ENCODE results near the gene DOHH.

DOHH gene

GRCh38 chr19:3477506-3477905 is 23.0 kb downstream of the DOHH start (continued):
- TF ChIP-seq, protein P1, sequence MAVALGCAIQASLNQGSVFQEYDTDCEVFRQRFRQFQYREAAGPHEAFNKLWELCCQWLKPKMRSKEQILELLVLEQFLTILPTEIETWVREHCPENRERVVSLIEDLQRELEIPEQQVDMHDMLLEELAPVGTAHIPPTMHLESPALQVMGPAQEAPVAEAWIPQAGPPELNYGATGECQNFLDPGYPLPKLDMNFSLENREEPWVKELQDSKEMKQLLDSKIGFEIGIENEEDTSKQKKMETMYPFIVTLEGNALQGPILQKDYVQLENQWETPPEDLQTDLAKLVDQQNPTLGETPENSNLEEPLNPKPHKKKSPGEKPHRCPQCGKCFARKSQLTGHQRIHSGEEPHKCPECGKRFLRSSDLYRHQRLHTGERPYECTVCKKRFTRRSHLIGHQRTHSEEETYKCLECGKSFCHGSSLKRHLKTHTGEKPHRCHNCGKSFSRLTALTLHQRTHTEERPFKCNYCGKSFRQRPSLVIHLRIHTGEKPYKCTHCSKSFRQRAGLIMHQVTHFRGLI (tag by site-specific recombination; IDR thresholded peaks at IDR 0.05): no peak
- TF ChIP-seq ZNF501 (tag by site-specific recombination; IDR thresholded peaks at IDR 0.05): no peak
- no peak for TF ChIP-seq SETDB1 (IDR thresholded peaks at IDR 0.05; ENCODE audit: insufficient read length, low read length)
- TF ChIP-seq EGR2 (tag by site-specific recombination; IDR thresholded peaks at IDR 0.05; ENCODE audit: low read depth): peak; percentile 100
- TF ChIP-seq ZNF571 (tag by site-specific recombination; IDR thresholded peaks at IDR 0.05): no peak
- no peak for TF ChIP-seq YY2 (tag by site-specific recombination; IDR thresholded peaks at IDR 0.05)
- no peak for TF ChIP-seq TCF7L2 (IDR thresholded peaks at IDR 0.05; ENCODE audit: borderline replicate concordance, low read depth, low read length)

DNA sequence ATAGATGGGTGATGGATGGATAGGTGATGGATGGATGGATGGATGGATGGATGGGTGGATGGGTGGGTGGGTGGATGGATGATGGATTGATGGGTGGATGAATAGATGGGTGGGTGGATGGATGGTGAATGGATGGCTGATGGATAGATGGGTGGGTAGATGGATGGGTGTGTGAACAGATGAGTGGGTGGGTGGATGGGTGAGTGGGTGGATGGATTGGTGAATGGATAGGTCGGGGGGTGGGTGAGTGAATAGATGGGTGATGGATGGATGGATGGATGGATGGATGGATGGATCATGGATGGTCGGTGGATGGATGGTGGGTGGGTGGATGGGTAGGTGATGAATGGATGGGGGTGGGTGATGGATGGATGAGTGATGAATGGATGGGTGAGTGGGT is 23.6 kb downstream of the DOHH start:
- H3K9me3 ChIP-seq (ENCODE audit: control insufficient read depth, insufficient read depth, low read depth, low read length): no peaks in the 10 kb centered on the region
- no peak overlapping the region for H3K4me3 ChIP-seq (ENCODE audit: low read depth, low read length)
- H3K36me3 ChIP-seq (ENCODE audit: control insufficient read depth in 2 of 2, insufficient read depth in 1 of 2, low read length in 2 of 2): no peaks in the 10 kb centered on the region
- TF ChIP-seq ZBTB17 (tag by site-specific recombination; IDR thresholded peaks at IDR 0.05) (peak; percentile 95), HOXC10 (CRISPR knock-in tag; IDR thresholded peaks at IDR 0.05) (no peak), ZNF341 (tag by site-specific recombination; IDR thresholded peaks at IDR 0.05; ENCODE audit: low read depth) (no peak), ZNF391 (tag by site-specific recombination; IDR thresholded peaks at IDR 0.05; ENCODE audit: borderline replicate concordance, low read depth) (no peak), ZNF785 (tag by site-specific recombination; IDR thresholded peaks at IDR 0.05) (0 out of 2 replicates have a peak, but pooled peaks have one; percentile 12), ZNF423 (tag by site-specific recombination; IDR thresholded peaks at IDR 0.05) (no peak), ZNF610 (tag by site-specific recombination; IDR thresholded peaks at IDR 0.05; ENCODE audit: borderline replicate concordance) (no peak), ZNF366 (tag by site-specific recombination; conservative IDR thresholded peaks at IDR 0.05) (peak; percentile 92), GLIS1 (tag by site-specific recombination; IDR thresholded peaks at IDR 0.05) (no peak), ZFHX2 (tag by site-specific recombination; conservative IDR thresholded peaks at IDR 0.05) (peak; percentile 96), ZNF707 (tag by site-specific recombination; IDR thresholded peaks at IDR 0.05) (no peak), EGR2 (tag by site-specific recombination; IDR thresholded peaks at IDR 0.05; ENCODE audit: low read depth) (peak; percentile 98), SP2 (tag by site-specific recombination; IDR thresholded peaks at IDR 0.05) (0 out of 2 replicates have a peak, but pooled peaks have one; percentile 10), ZSCAN23 (tag by site-specific recombination; IDR thresholded peaks at IDR 0.05) (no peak), KLF10 (tag by site-specific recombination; IDR thresholded peaks at IDR 0.05) (no peak), ZNF23 (tag by site-specific recombination; IDR thresholded peaks at IDR 0.05; ENCODE audit: borderline replicate concordance) (no peak)
- TF ChIP-seq, protein P2, sequence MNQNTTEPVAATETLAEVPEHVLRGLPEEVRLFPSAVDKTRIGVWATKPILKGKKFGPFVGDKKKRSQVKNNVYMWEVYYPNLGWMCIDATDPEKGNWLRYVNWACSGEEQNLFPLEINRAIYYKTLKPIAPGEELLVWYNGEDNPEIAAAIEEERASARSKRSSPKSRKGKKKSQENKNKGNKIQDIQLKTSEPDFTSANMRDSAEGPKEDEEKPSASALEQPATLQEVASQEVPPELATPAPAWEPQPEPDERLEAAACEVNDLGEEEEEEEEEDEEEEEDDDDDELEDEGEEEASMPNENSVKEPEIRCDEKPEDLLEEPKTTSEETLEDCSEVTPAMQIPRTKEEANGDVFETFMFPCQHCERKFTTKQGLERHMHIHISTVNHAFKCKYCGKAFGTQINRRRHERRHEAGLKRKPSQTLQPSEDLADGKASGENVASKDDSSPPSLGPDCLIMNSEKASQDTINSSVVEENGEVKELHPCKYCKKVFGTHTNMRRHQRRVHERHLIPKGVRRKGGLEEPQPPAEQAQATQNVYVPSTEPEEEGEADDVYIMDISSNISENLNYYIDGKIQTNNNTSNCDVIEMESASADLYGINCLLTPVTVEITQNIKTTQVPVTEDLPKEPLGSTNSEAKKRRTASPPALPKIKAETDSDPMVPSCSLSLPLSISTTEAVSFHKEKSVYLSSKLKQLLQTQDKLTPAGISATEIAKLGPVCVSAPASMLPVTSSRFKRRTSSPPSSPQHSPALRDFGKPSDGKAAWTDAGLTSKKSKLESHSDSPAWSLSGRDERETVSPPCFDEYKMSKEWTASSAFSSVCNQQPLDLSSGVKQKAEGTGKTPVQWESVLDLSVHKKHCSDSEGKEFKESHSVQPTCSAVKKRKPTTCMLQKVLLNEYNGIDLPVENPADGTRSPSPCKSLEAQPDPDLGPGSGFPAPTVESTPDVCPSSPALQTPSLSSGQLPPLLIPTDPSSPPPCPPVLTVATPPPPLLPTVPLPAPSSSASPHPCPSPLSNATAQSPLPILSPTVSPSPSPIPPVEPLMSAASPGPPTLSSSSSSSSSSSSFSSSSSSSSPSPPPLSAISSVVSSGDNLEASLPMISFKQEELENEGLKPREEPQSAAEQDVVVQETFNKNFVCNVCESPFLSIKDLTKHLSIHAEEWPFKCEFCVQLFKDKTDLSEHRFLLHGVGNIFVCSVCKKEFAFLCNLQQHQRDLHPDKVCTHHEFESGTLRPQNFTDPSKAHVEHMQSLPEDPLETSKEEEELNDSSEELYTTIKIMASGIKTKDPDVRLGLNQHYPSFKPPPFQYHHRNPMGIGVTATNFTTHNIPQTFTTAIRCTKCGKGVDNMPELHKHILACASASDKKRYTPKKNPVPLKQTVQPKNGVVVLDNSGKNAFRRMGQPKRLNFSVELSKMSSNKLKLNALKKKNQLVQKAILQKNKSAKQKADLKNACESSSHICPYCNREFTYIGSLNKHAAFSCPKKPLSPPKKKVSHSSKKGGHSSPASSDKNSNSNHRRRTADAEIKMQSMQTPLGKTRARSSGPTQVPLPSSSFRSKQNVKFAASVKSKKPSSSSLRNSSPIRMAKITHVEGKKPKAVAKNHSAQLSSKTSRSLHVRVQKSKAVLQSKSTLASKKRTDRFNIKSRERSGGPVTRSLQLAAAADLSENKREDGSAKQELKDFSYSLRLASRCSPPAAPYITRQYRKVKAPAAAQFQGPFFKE (tag by site-specific recombination; IDR thresholded peaks at IDR 0.05; ENCODE audit: borderline replicate concordance): no peak
- H3K4me1 ChIP-seq (ENCODE audit: control insufficient read depth, insufficient read depth, low read length): no peaks in the 10 kb centered on the region
- no peak overlapping the region for H3K27ac ChIP-seq (ENCODE audit: extremely low read depth, low read depth, low read length)
- ChIA-PET POLR2A (no interaction called here), CTCF (interaction anchor here (0.7 kb wide), 1 partner anchor 151 kb away, joined by 3 read pairs; no protein-coding TSS in a partner anchor)

Measured in HEK293 (cell line).